IPS DF 6.9 (cell line): ENCODE results near the gene B4GALNT4.

ENCODE experiments used
- DNase-seq: peaks from one replicate; pipeline ENCODE4 v3.0.0-alpha.2; 2013; ENCODE audit warnings: low read depth, low spot score
- H3K27ac ChIP-seq: one replicate; pipeline ENCODE4 v1.5.1; 2013; ENCODE audit warnings: low read length, control low read depth
- H3K27me3 ChIP-seq: 2 replicates; pipeline ENCODE4 v1.6.1; 2013; ENCODE audit warnings: mild to moderate bottlenecking, low read length; ENCODE audit not compliant: control insufficient read depth, insufficient read depth
- H3K36me3 ChIP-seq: 2 replicates; pipeline ENCODE4 v1.6.1; 2013; ENCODE audit warnings: low read length; ENCODE audit not compliant: control insufficient read depth, insufficient read depth
- H3K4me1 ChIP-seq: 2 replicates; pipeline ENCODE4 v1.6.1; 2013; ENCODE audit warnings: low read length; ENCODE audit not compliant: control insufficient read depth, insufficient read depth
- H3K4me3 ChIP-seq: 2 replicates; pipeline ENCODE4 v1.5.1; 2013; ENCODE audit warnings: mild to moderate bottlenecking, low read length
- H3K9me3 ChIP-seq: 2 replicates; pipeline ENCODE4 v1.6.1; 2013; ENCODE audit warnings: low read length, inconsistent platforms; ENCODE audit not compliant: control insufficient read depth, insufficient read depth
- WGBS: extraction: QIAGEN DNeasy Blood & Tissue Kit; methylation state at CpG from one replicate; pipeline ENCODE4 v1.1.7; 2013; ENCODE audit warnings: mixed read lengths, missing lambda C conversion rate; ENCODE audit not compliant: insufficient read length, insufficient coverage; 5-methylcytosine and 5-hydroxymethylcytosine counted together

The B4GALNT4 gene

GRCh38 chr11:350723-351255 lies 18.5 kb upstream of the B4GALNT4 start:
- Histone ChIP-seq H3K4me3 (no peak overlapping the region), H3K27ac (no peak overlapping the region), H3K36me3 (no peaks in the 10 kb centered on the region), H3K9me3 (no peaks in the 10 kb centered on the region), H3K4me1 (peaks cover 8% of the 10 kb centered on the region), H3K27me3 (no peaks in the 10 kb centered on the region)
- no CpG with 5 or more reads among the region's 18 CpGs for WGBS
- DNase-seq = no peak

DNA sequence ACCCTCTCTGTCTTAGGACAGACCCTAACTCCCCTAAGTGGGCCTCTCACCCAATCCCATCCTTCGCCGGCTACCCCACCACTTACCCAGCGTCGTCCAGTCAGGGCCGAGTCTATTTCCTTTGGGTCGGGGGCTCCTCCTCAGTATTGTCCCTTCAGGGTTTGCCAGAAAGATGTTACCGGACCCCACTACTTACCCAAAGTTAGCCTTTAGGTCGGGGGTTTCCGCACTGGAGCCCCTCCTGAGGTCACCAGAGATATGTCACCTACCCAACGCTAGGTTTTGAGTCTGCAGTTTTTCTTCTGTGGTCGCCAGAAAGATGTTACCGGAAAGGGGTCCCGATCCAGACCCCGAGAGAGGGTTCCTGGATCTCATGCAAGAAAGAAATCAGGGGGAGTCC lies 17.9 kb upstream of the B4GALNT4 start:
- Histone ChIP-seq H3K27me3 (no peaks in the 10 kb centered on the region), H3K36me3 (no peaks in the 10 kb centered on the region), H3K4me1 (peaks cover 8% of the 10 kb centered on the region), H3K27ac (no peak overlapping the region), H3K9me3 (no peaks in the 10 kb centered on the region), H3K4me3 (no peak overlapping the region)
- WGBS = no CpG with 5 or more reads among the region's 14 CpGs
- no peak for DNase-seq

- H3K4me3 ChIP-seq = no peak overlapping the region
- WGBS = no CpG with 5 or more reads among the region's 12 CpGs
- DNase-seq = no peak
- no peak overlapping the region for H3K27ac ChIP-seq
- H3K27me3 ChIP-seq = no peaks in the 10 kb centered on the region
- H3K4me1 ChIP-seq = peaks cover 8% of the 10 kb centered on the region
- H3K9me3 ChIP-seq = no peaks in the 10 kb centered on the region
- no peaks in the 10 kb centered on the region; the same call in 1 of the 2 replicates for H3K36me3 ChIP-seq
These were observed 16.8 kb upstream of the B4GALNT4 start for GRCh38 chr11:352456-353031.

- no CpG with 5 or more reads among the region's 16 CpGs for WGBS
- H3K4me1 ChIP-seq = peaks cover 8% of the 10 kb centered on the region
- no peak overlapping the region for H3K27ac ChIP-seq
- no peak overlapping the region for H3K4me3 ChIP-seq
- no peak for DNase-seq
- H3K9me3 ChIP-seq = no peaks in the 10 kb centered on the region
- no peaks in the 10 kb centered on the region for H3K27me3 ChIP-seq
- H3K36me3 ChIP-seq = peaks cover 2% of the 10 kb centered on the region; the same call in 1 of the 2 replicates
These were observed 16.0 kb upstream of the B4GALNT4 start for GRCh38 chr11:353179-353873.

DNA sequence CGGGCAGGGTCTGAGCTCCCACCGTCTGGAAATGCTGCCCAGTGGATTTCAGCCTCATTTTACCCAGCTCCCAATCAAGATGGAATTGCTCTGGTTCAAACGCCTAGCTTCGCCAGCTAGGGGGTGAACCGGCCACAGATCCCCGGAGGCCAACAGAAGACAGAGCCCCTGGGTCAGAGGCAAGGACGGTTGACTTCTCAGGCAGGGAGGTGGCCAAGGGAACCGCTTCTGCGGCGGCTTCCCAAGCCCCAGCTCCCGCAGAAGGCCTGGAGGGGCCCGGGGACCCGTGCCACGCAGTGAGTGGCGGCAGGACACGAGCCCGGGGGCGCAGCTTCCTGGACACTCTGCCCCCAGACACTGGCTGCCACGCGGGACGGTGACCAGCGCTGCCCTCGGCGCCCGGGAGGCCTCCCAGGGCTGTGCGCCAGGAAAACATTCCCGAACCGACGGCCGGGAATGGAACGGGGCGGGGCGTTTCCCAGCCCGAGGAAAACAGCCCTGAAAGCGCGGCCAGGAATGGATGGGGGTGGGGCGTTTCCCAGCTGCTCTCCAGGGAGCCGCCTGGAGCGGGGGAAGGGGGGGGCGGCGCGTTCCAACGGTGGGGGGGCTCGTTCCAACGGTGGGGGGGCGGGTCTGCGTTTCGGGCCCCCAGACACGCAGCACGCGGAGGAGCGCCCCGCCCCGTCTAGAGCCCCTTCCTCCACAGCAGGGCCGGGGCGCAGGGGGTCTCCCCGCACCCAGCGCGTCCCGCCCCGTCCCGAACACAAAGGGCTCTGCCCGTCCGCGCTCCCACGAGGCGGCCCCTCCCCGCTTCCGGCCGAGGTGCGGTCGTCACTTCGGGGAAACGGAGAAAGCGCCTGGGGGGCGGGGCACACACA lies 13.5 kb upstream of the B4GALNT4 start:
- H3K36me3 ChIP-seq = peaks cover 2% of the 10 kb centered on the region; the same call in 1 of the 2 replicates
- DNase-seq = no peak
- no peaks in the 10 kb centered on the region; the same call in 1 of the 2 replicates for H3K9me3 ChIP-seq
- no peaks in the 10 kb centered on the region for H3K27me3 ChIP-seq
- WGBS = no CpG with 5 or more reads among the region's 76 CpGs
- H3K27ac ChIP-seq = no peak overlapping the region
- H3K4me3 ChIP-seq = peak overlapping the region; percentile 18; the same call in 1 of the 2 replicates
- H3K4me1 ChIP-seq = peaks cover 6% of the 10 kb centered on the region

DNA sequence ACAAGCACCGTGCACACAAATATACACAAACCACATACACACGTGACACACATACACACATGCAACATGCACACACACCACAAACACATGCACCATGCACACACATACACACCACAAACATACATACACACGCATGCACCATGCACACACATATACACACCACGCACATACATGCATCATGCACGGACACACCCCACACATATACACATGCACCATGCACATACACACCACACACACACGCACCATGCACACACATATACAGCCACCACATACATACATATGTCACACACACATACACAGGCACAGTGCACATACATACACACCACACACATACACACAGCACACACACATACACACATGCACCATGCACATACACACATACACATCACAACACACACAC lies 12.7 kb upstream of the B4GALNT4 start:
- WGBS = no CpG with 5 or more reads among the region's 6 CpGs
- DNase-seq = no peak
- Histone ChIP-seq H3K4me3 (no peak overlapping the region), H3K36me3 (peaks cover 2% of the 10 kb centered on the region; the same call in 1 of the 2 replicates), H3K27me3 (no peaks in the 10 kb centered on the region), H3K4me1 (peaks cover 6% of the 10 kb centered on the region), H3K27ac (no peak overlapping the region), H3K9me3 (no peaks in the 10 kb centered on the region; the same call in 1 of the 2 replicates)

- no peak overlapping the region for H3K4me3 ChIP-seq
- no peak for DNase-seq
These were observed 11.7 kb upstream of the B4GALNT4 start for GRCh38 chr11:357582-357981.

GRCh38 chr11:358129-358800 lies 11.0 kb upstream of the B4GALNT4 start:
- H3K4me3 ChIP-seq = no peak overlapping the region
- peaks cover 2% of the 10 kb centered on the region; the same call in 1 of the 2 replicates for H3K36me3 ChIP-seq
- no CpG with 5 or more reads among the region's 34 CpGs for WGBS
- DNase-seq = no peak
- no peaks in the 10 kb centered on the region for H3K27me3 ChIP-seq
- H3K27ac ChIP-seq = no peak overlapping the region
- no peaks in the 10 kb centered on the region; the same call in 1 of the 2 replicates for H3K9me3 ChIP-seq
- peaks cover 6% of the 10 kb centered on the region for H3K4me1 ChIP-seq

More at GRCh38 chr11:357582-357981, 11.7 kb upstream of the B4GALNT4 start:
- over 99% methylated on average over 4 of the region's 4 CpGs for WGBS
- no peaks in the 10 kb centered on the region; the same call in 1 of the 2 replicates for H3K9me3 ChIP-seq
- H3K27me3 ChIP-seq = no peaks in the 10 kb centered on the region
- peaks cover 6% of the 10 kb centered on the region for H3K4me1 ChIP-seq
- peaks cover 2% of the 10 kb centered on the region; the same call in 1 of the 2 replicates for H3K36me3 ChIP-seq
- H3K27ac ChIP-seq = no peak overlapping the region

DNA sequence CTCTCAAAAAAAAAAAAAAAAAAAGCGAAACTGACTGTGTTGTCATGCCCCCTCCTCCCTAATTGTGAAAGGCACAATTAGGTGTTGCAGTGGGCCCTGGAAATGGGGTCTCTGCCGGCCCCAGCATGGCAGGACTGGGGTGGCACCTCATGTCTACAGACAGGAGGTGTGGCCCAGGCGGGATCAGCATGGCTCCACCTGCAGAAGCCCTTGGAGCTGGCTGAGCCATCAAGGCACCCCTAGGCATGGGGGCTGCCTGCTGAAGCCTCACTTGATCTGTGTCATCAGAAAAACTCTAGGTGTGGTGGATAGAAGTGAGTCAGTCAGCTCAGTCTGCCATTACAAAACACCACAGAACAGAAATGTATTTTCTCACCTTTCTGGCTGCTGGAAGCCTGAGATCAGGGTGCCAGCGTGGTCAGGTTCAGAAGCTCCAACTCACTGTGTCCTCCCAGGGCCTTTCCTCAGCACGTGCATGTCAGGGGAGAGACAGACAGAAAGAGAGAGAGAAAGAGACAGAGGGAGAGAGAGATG lies 10.1 kb upstream of the B4GALNT4 start:
- Histone ChIP-seq H3K4me3 (no peak overlapping the region), H3K9me3 (no peaks in the 10 kb centered on the region; the same call in 1 of the 2 replicates), H3K27ac (no peak overlapping the region), H3K36me3 (peaks cover 2% of the 10 kb centered on the region; the same call in 1 of the 2 replicates), H3K27me3 (no peaks in the 10 kb centered on the region), H3K4me1 (peaks cover 7% of the 10 kb centered on the region)
- no CpG with 5 or more reads among the region's 5 CpGs for WGBS
- no peak for DNase-seq
